Measurements from ENCODE around the gene OGG1. TPM values are rescaled to one million over a fixed set of nuclear protein-coding genes. Genes with fewer than 3 reads are reported as not detected.

OGG1 gene
- polyA plus RNA-seq, 2 donors, result 7.7 to 9.0 TPM

- Histone ChIP-seq H3K36me3 (ENCODE audit: control insufficient read depth in 2 of 2, insufficient read depth in 2 of 2, low read length in 1 of 2) (peaks cover 12 to 23% of the 10 kb centered on the region in 2 donors), H3K9me3 (ENCODE audit: control insufficient read depth in 2 of 2, insufficient read depth in 1 of 2, low read depth in 1 of 2, low read length in 1 of 2) (no peaks in the 10 kb centered on the region), H3K4me3 (ENCODE audit: low read depth in 1 of 2, low read length in 2 of 2) (no peak overlapping the region), H3K27me3 (ENCODE audit: control insufficient read depth in 1 of 2, insufficient read depth in 2 of 2, low read length in 2 of 2) (no peaks in the 10 kb centered on the region), H3K4me1 (ENCODE audit: control insufficient read depth in 2 of 2, insufficient read depth in 2 of 2, low read length in 1 of 2) (no peaks in the 10 kb centered on the region), H3K27ac (ENCODE audit: low read depth in 2 of 2, low read length in 1 of 2) (no peak overlapping the region)
- 90 to 91% methylated on average over 12 of the region's 12 CpGs for WGBS, 2 donors
These were observed 47.6 kb downstream of the OGG1 start for GRCh38 chr3:9797196-9797945.

DNA sequence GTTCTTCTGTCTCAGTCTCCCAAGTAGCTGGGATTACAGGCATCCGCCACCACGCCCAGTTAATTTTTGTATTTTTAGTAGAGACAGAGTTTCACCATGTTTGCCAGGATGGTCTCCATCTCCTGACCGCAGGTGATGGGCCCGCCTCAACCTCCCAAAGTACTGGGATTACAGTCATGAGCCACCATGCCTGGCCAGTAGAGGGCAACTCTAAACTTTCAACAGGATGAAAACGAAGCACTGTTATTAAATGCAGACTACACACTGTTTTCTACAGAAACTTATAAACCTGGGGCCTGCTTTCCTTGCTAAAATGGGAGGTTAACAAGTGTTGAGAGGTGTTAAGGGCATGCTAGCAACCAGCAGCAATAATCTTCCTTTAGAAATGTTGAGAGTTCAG lies 50.8 kb downstream of the OGG1 start:
- Histone ChIP-seq H3K4me3 (ENCODE audit: low read depth in 1 of 2, low read length in 2 of 2) (no peak overlapping the region), H3K4me1 (ENCODE audit: control insufficient read depth in 2 of 2, insufficient read depth in 2 of 2, low read length in 1 of 2) (no peaks in the 10 kb centered on the region), H3K27ac (ENCODE audit: low read depth in 2 of 2, low read length in 1 of 2) (no peak overlapping the region), H3K27me3 (ENCODE audit: control insufficient read depth in 1 of 2, insufficient read depth in 2 of 2, low read length in 2 of 2) (no peaks in the 10 kb centered on the region), H3K36me3 (ENCODE audit: control insufficient read depth in 2 of 2, insufficient read depth in 2 of 2, low read length in 1 of 2) (peaks cover 30 to 44% of the 10 kb centered on the region in 2 donors), H3K9me3 (ENCODE audit: control insufficient read depth in 2 of 2, insufficient read depth in 1 of 2, low read depth in 1 of 2, low read length in 1 of 2) (no peaks in the 10 kb centered on the region)
- 88 to 89% methylated on average over 5 of the region's 5 CpGs for WGBS, 2 donors

DNA sequence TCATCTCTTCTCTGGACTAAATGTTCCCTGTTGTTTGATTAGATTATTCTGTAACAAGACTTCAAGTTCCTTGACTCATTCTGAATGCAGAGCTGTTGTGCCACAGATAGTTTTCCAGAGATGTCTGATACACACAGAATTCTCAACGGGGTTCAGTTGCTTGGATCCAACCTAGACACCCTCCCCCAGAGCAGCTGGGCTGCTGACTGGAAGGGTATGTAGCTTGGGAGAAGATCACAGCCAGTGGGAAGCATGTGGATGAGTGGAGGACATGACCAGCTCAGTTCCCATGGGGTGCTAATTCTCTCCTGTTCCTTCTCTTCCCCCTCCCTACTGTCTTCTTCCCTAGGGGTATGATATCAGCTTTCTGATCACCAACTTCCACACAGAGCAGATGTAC lies 53.7 kb downstream of the OGG1 start:
- no peak overlapping the region for H3K4me3 ChIP-seq (ENCODE audit: low read depth in 1 of 2, low read length in 2 of 2)
- peaks cover 35 to 46% of the 10 kb centered on the region in 2 donors for H3K36me3 ChIP-seq (ENCODE audit: control insufficient read depth in 2 of 2, insufficient read depth in 2 of 2, low read length in 1 of 2)
- H3K27me3 ChIP-seq (ENCODE audit: control insufficient read depth in 1 of 2, insufficient read depth in 2 of 2, low read length in 2 of 2), result no peaks in the 10 kb centered on the region
- H3K27ac ChIP-seq (ENCODE audit: low read depth in 2 of 2, low read length in 1 of 2), result peak overlapping the region in 1 of 2 donors; percentile 45
- H3K4me1 ChIP-seq (ENCODE audit: control insufficient read depth in 2 of 2, insufficient read depth in 2 of 2, low read length in 1 of 2), result no peaks in the 10 kb centered on the region
- WGBS, 2 donors, result 75 to 89% methylated on average over 1 of the region's 1 CpG
- no peaks in the 10 kb centered on the region for H3K9me3 ChIP-seq (ENCODE audit: control insufficient read depth in 2 of 2, insufficient read depth in 1 of 2, low read depth in 1 of 2, low read length in 1 of 2)

- 79 to 89% methylated on average over 5 of the region's 5 CpGs for WGBS, 2 donors
- Histone ChIP-seq H3K9me3 (ENCODE audit: control insufficient read depth in 2 of 2, insufficient read depth in 1 of 2, low read depth in 1 of 2, low read length in 1 of 2) (no peaks in the 10 kb centered on the region), H3K27ac (ENCODE audit: low read depth in 2 of 2, low read length in 1 of 2) (no peak overlapping the region), H3K36me3 (ENCODE audit: control insufficient read depth in 2 of 2, insufficient read depth in 2 of 2, low read length in 1 of 2) (peaks cover 29 to 41% of the 10 kb centered on the region in 2 donors), H3K4me1 (ENCODE audit: control insufficient read depth in 2 of 2, insufficient read depth in 2 of 2, low read length in 1 of 2) (peaks cover 0 to 3% of the 10 kb centered on the region in 2 donors), H3K27me3 (ENCODE audit: control insufficient read depth in 1 of 2, insufficient read depth in 2 of 2, low read length in 2 of 2) (no peaks in the 10 kb centered on the region), H3K4me3 (ENCODE audit: low read depth in 1 of 2, low read length in 2 of 2) (no peak overlapping the region)
These were observed 55.2 kb downstream of the OGG1 start for GRCh38 chr3:9804996-9805395.

DNA sequence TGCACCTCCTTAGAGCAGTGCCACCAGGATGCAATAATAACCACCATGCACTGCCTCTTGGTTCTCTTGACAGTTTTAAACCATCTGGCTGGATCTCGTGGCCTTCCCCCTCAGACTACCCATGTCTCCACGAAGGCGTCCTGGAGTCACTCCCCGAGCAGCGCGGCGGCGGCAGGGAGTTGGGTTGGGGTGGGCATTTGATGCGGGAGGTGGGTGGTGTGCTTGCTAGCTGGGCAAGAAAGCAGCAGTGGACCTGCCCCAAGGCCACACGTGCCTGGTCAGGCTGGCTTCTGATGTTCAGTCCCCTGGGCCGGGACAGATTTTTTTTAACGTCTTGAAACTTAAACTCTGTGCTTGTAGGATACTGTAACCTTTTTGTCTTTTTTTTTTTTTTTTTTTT lies 56.4 kb downstream of the OGG1 start:
- Histone ChIP-seq H3K4me3 (ENCODE audit: low read depth in 1 of 2, low read length in 2 of 2) (no peak overlapping the region), H3K27ac (ENCODE audit: low read depth in 2 of 2, low read length in 1 of 2) (no peak overlapping the region), H3K36me3 (ENCODE audit: control insufficient read depth in 2 of 2, insufficient read depth in 2 of 2, low read length in 1 of 2) (peaks cover 29 to 35% of the 10 kb centered on the region in 2 donors), H3K4me1 (ENCODE audit: control insufficient read depth in 2 of 2, insufficient read depth in 2 of 2, low read length in 1 of 2) (peaks cover 3 to 5% of the 10 kb centered on the region in 2 donors), H3K27me3 (ENCODE audit: control insufficient read depth in 1 of 2, insufficient read depth in 2 of 2, low read length in 2 of 2) (no peaks in the 10 kb centered on the region), H3K9me3 (ENCODE audit: control insufficient read depth in 2 of 2, insufficient read depth in 1 of 2, low read depth in 1 of 2, low read length in 1 of 2) (no peaks in the 10 kb centered on the region)
- 87 to 89% methylated on average over 12 of the region's 12 CpGs for WGBS, 2 donors

Other genes starting within 250 kb of the OGG1 start
- gene LHFPL4, start 196.1 kb upstream of the OGG1 start, polyA plus RNA-seq, result under 1 TPM in 1 of 2 donors, not detected in 1; 0.02 TPM
- gene MTMR14, start 100.4 kb upstream of the OGG1 start, polyA plus RNA-seq, result 10 to 100 TPM; 13.5 to 17.2 TPM
- under 1 TPM in 1 of 2 donors, not detected in 1; 0.05 TPM for gene CPNE9, start 46.1 kb upstream of the OGG1 start, polyA plus RNA-seq
- 1 to 10 TPM; 6.1 to 8.9 TPM for gene BRPF1, start 18.2 kb upstream of the OGG1 start, polyA plus RNA-seq
- 1 to 10 TPM; 6.5 to 8.1 TPM for gene CAMK1, start 20.0 kb downstream of the OGG1 start, polyA plus RNA-seq
- gene TADA3, start 42.5 kb downstream of the OGG1 start, polyA plus RNA-seq, result 10 to 100 TPM; 22.9 to 29.9 TPM
- 100 to 1,000 TPM in 1 of 2 donors, 10 to 100 TPM in 1; 52.8 to 114 TPM for gene ARPC4, start 43.1 kb downstream of the OGG1 start, polyA plus RNA-seq
- gene TTLL3, start 60.3 kb downstream of the OGG1 start, polyA plus RNA-seq, result 10 to 100 TPM; 14.5 to 31.2 TPM
- gene RPUSD3, start 94.1 kb downstream of the OGG1 start, polyA plus RNA-seq, result 10 to 100 TPM; 30.7 to 31.6 TPM
- gene CIDEC, start 130.3 kb downstream of the OGG1 start, polyA plus RNA-seq, result under 1 TPM; 0.18 to 0.53 TPM
- 10 to 100 TPM; 20.6 to 25.8 TPM for gene JAGN1, start 140.7 kb downstream of the OGG1 start, polyA plus RNA-seq
- gene IL17RE, start 152.9 kb downstream of the OGG1 start, polyA plus RNA-seq, result 10 to 100 TPM in 1 of 2 donors, 1 to 10 TPM in 1; 9.2 to 24.9 TPM
- 10 to 100 TPM; 37.0 to 52.7 TPM for gene IL17RC, start 167.1 kb downstream of the OGG1 start, polyA plus RNA-seq
- 10 to 100 TPM; 12.1 to 24.2 TPM for gene CRELD1, start 183.9 kb downstream of the OGG1 start, polyA plus RNA-seq
- gene PRRT3, start 202.5 kb downstream of the OGG1 start, polyA plus RNA-seq, result 1 to 10 TPM; 1.0 to 2.0 TPM
- gene EMC3, start 236.9 kb downstream of the OGG1 start, polyA plus RNA-seq, result 100 to 1,000 TPM in 1 of 2 donors, 10 to 100 TPM in 1; 44.7 to 100 TPM